Ascending aorta (tissue), 2 donors: Measurements from ENCODE around the gene MCAM. TPM values are rescaled to one million over a fixed set of nuclear protein-coding genes. Genes with fewer than 3 reads are reported as not detected.

Experiments
- DNase-seq, 2 donors: peaks; one replicate each; pipeline ENCODE4 v3.0.0-alpha.2; 2019; ENCODE audit warnings: low spot score in 2 of 2
- H3K27ac ChIP-seq, 2 donors: fragments of 200-600 bp; sonication (generic); one replicate each; pipeline ENCODE4 v1.5.1; 2016 to 2017; ENCODE audit warnings: mild to moderate bottlenecking in 1 of 2
- H3K27me3 ChIP-seq: fragments of 200-600 bp; sonication (generic); one replicate; pipeline ENCODE4 v1.5.1; 2017
- H3K36me3 ChIP-seq, 2 donors: fragments of 200-600 bp; sonication (generic); one replicate each; pipeline ENCODE4 v1.5.1; 2016
- H3K4me1 ChIP-seq, 2 donors: fragments of 200-600 bp; sonication (generic); one replicate each; pipeline ENCODE4 v1.5.1; 2016 to 2017; ENCODE audit warnings: mild to moderate bottlenecking in 1 of 2
- H3K4me3 ChIP-seq, 2 donors: fragments of 200-600 bp; sonication (generic); one replicate each; pipeline ENCODE4 v1.5.1; 2016 to 2017; ENCODE audit warnings: mild to moderate bottlenecking in 1 of 2
- H3K9me3 ChIP-seq, 2 donors: fragments of 200-600 bp; sonication (generic); one replicate each; pipeline ENCODE4 v1.5.1; 2016
- CTCF ChIP-seq, 3 experiments: fragments of 200-600 bp in 2 of 3; fragments of 450-650 bp in 1 of 3; sonication (generic) in 2 of 3; IDR thresholded peaks; one replicate each; pipeline ENCODE4 v1.5.1; 2016 to 2019; ENCODE audit warnings: antibody characterized with exemption in 3 of 3, mild to moderate bottlenecking in 1 of 3, moderate library complexity in 1 of 3
- intact Hi-C: fragments of 100-400 bp; cut with DNase I; formaldehyde crosslinking; loops from one replicate; pipeline ENCODE4 v1.15.1; 2023
- total RNA-seq: library from RNA; depleted of rRNA; stranded (reverse); fragments of >200 nt; gene quantifications from one replicate; pipeline ENCODE4 v1.1.0, GENCODE V29; 2016

MCAM gene, protein sequence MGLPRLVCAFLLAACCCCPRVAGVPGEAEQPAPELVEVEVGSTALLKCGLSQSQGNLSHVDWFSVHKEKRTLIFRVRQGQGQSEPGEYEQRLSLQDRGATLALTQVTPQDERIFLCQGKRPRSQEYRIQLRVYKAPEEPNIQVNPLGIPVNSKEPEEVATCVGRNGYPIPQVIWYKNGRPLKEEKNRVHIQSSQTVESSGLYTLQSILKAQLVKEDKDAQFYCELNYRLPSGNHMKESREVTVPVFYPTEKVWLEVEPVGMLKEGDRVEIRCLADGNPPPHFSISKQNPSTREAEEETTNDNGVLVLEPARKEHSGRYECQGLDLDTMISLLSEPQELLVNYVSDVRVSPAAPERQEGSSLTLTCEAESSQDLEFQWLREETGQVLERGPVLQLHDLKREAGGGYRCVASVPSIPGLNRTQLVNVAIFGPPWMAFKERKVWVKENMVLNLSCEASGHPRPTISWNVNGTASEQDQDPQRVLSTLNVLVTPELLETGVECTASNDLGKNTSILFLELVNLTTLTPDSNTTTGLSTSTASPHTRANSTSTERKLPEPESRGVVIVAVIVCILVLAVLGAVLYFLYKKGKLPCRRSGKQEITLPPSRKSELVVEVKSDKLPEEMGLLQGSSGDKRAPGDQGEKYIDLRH
- 2,975 TPM for total RNA-seq

DNA sequence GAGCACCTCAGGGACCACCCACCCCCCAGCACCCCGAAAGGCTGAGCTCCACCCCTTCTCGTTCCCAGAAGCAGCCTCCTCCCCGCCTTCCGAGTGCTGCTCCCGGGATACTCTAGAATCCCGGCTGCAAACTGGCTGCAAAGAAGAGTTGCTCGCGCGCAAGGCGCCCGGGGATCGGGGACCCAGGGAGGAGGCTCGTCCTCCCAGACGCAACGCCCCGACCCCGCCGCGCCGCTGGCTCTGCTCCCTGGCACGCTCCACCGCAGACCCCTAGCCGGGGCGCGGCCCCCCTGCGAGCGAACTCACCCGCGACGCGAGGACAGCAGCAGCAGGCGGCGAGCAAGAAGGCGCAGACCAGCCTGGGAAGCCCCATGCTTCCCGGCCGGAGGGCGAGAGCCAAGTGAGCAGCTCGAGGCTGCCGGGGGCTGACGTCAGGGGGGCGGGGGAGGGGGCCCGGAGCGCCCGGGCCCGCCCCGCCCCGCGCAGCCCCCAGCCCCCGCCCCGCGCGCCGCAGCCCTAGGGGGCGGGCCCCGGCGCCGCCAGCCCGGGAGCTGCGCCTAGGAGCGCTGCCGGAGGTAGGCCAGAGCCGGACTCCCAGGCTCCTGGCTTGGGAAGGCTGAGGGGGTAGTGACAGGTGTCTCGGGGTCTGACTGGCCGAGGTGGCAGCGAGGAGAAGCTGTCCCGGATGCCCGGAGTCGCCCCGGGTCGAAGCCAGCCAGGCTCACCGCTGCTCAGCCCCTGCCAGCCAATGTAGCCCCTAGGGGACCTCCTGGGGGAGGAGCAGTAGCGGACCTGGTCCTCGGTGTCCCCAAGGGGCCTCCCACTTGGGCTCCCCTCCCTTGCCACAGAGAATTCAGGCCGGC is at the start of gene MCAM:
MCAM (minus strand) TSS at position 402 of the 863 bp plus-strand sequence; CDS start at position 373, 29 bp downstream.
- H3K4me1 ChIP-seq, result peaks cover 20 to 69% of the 10 kb centered on the region in 2 donors
- H3K9me3 ChIP-seq, result no peaks in the 10 kb centered on the region
- H3K36me3 ChIP-seq, result peaks cover 29 to 33% of the 10 kb centered on the region in 2 donors
- peak within 1 kb of the TSS; percentile 80 to 92 for H3K4me3 ChIP-seq
- no peak for TF ChIP-seq CTCF (IDR thresholded peaks at IDR 0.05)
- intact Hi-C loops, result loop anchor here (1.0 to 5.0 kb wide), 4 partner anchors 11 to 695 kb away; partner anchors contain the start of genes BCL9L and DPAGT1
- peak within 1 kb of the TSS; percentile 98 to 99 for H3K27ac ChIP-seq
- H3K27me3 ChIP-seq, result no peaks in the 10 kb centered on the region
- DNase-seq, result peak; percentile 60 to 91

DNA sequence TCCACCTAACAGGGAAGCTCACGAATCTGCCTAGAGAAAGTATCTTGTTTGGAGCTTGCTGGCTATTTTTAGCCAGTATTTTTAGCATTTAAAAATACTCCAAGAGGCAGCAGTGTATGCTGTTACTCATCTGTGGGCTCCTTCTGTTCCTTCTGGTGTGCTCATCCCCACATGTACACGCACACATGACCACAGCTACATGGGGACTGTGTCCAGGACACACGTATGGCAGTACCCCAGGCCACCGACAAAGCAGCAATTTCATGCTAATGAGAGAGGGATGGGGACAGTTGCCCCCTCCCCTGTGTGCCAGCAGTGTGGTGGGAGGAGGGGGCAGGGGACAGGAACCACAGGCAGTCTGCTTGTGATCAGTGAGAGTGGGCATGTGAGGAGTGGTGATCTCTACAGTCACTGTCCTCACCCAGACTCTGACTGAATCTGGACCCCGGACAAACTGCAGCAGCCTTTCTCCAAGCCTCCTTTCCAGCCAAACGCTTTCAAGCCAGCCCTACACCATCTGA is 48.2 kb upstream of the MCAM start:
- Histone ChIP-seq H3K27ac (no peak overlapping the region), H3K36me3 (no peaks in the 10 kb centered on the region), H3K4me3 (no peak overlapping the region), H3K4me1 (peaks cover 16 to 35% of the 10 kb centered on the region in 2 donors), H3K9me3 (no peaks in the 10 kb centered on the region), H3K27me3 (no peaks in the 10 kb centered on the region)
- no peak for DNase-seq
- no peak for TF ChIP-seq CTCF (IDR thresholded peaks at IDR 0.05)
- intact Hi-C loops, result no loop called here

GRCh38 chr11:119363851-119364590 is 47.1 kb upstream of the MCAM start:
- no peak for DNase-seq
- intact Hi-C loops, result no loop called here

DNA sequence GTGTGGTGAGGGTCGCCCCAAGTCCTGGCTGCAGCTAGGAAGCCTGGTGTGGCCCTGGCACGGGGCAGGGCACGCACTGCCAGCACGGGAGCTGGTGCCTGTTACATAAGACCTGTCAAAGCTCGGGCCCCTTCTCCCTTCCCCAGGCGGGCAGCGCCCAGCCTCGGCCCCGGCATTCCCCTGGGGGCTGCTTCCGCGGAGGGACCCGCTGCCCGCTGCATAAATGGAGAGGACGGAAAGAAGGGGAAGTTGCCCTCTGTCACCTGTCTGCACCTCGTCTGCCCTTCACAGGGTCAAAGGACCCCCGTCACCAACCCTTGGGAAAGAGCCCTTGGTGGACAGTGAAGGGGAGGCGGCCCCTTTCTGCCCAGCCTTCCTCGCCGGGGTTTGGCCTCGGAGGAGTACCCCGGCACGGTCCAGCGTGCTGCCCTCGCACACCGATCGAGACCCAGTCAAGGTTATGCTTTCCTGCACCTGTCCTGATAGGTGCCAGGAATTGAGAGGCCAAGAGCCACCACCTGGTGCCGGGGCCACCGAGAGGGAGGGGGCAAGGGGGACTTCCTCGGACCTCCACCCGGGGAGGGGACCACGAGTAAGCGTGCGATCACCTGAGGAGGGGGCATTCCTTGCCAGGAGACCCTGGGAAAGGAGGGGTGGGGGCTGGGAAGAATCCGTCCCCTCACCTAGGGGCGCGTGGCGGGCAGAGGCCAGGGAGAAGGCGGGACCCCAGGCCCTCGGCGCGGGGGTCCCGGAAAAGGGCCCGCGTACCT is 46.3 kb upstream of the MCAM start:
- TF ChIP-seq CTCF (IDR thresholded peaks at IDR 0.05), result no peak
- H3K4me1 ChIP-seq, result peaks cover 16 to 35% of the 10 kb centered on the region in 2 donors
- H3K27ac ChIP-seq, result peak overlapping the region in 1 of 2 donors; percentile 4
- H3K9me3 ChIP-seq, result no peaks in the 10 kb centered on the region
- peak in 1 of 2 donors; percentile 60 for DNase-seq
- peak overlapping the region; percentile 48 to 65 for H3K4me3 ChIP-seq
- no peaks in the 10 kb centered on the region for H3K36me3 ChIP-seq
- no peaks in the 10 kb centered on the region for H3K27me3 ChIP-seq
- intact Hi-C loops, result no loop called here

More at GRCh38 chr11:119363851-119364590, 47.1 kb upstream of the MCAM start:
- peak overlapping the region in 1 of 2 donors; percentile 4 for H3K27ac ChIP-seq
- H3K36me3 ChIP-seq, result no peaks in the 10 kb centered on the region
- peak overlapping the region; percentile 48 to 65 for H3K4me3 ChIP-seq
- H3K4me1 ChIP-seq, result peaks cover 16 to 35% of the 10 kb centered on the region in 2 donors
- no peaks in the 10 kb centered on the region for H3K9me3 ChIP-seq
- H3K27me3 ChIP-seq, result no peaks in the 10 kb centered on the region
- no peak for TF ChIP-seq CTCF (IDR thresholded peaks at IDR 0.05)
